MM.1S (cell line): ENCODE measurements around the gene MVB12B.

Experiments
- EZH2phosphoT487 ChIP-seq: fragments of 300-600 bp; sonication (generic); IDR thresholded peaks from 2 replicates; pipeline ENCODE4 v1.6.1; 2018; ENCODE audit warnings: antibody characterized with exemption, low read length
- TF ChIP-seq, protein P1 (sequence below): fragments of 300-600 bp; sonication (generic); IDR thresholded peaks from 2 replicates; pipeline ENCODE4 v1.5.1; 2016; ENCODE audit warnings: antibody characterized with exemption, low read length, mixed read lengths

DNA sequence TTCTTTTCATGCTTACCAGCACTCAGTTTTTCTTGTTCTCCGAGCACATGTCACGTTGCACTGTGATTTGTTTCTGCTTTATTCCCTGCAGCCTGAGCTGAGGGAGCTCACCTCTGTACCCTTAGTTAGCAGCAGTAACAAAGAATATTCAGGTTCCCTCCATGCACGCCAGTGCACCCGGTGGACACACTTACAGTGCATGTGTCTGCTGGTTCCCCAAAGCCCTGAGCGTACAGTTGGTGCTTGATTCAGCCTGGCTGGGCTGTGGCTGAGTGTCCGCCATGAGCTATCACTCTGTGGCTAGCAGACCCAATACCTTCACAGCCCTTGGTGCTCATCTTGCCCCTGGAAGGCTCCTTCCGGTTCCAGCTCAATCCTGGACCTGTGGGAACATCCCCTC, 93.5 kb downstream of the MVB12B start:
- TF ChIP-seq, protein P1, sequence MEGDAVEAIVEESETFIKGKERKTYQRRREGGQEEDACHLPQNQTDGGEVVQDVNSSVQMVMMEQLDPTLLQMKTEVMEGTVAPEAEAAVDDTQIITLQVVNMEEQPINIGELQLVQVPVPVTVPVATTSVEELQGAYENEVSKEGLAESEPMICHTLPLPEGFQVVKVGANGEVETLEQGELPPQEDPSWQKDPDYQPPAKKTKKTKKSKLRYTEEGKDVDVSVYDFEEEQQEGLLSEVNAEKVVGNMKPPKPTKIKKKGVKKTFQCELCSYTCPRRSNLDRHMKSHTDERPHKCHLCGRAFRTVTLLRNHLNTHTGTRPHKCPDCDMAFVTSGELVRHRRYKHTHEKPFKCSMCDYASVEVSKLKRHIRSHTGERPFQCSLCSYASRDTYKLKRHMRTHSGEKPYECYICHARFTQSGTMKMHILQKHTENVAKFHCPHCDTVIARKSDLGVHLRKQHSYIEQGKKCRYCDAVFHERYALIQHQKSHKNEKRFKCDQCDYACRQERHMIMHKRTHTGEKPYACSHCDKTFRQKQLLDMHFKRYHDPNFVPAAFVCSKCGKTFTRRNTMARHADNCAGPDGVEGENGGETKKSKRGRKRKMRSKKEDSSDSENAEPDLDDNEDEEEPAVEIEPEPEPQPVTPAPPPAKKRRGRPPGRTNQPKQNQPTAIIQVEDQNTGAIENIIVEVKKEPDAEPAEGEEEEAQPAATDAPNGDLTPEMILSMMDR, result no peak
- no peak for TF ChIP-seq EZH2phosphoT487
